ENCODE results near the gene PPRC1.

PPRC1 gene

GRCh38 chr10:102132563-102133372, at the start of gene PPRC1:
TSS of gene PPRC1 (plus strand) at chr10:102133040. CDS start at chr10:102133069, 29 bp downstream.
- DNase-seq = peak; percentile 99

- DNase-seq = no peak
Measured at GRCh38 chr10:102083541-102083940, 49.3 kb upstream of the PPRC1 start.

- DNase-seq = no peak
Measured at GRCh38 chr10:102085336-102085735, 47.5 kb upstream of the PPRC1 start.

- DNase-seq = no peak
Measured at GRCh38 chr10:102086196-102086595, 46.6 kb upstream of the PPRC1 start.

GRCh38 chr10:102090772-102091171, 42.1 kb upstream of the PPRC1 start:
- DNase-seq = no peak

- DNase-seq = no peak
Measured at GRCh38 chr10:102096449-102096848, 36.4 kb upstream of the PPRC1 start.

- DNase-seq = no peak
Measured at GRCh38 chr10:102101152-102101551, 31.7 kb upstream of the PPRC1 start.

- no peak for DNase-seq
Measured at GRCh38 chr10:102102421-102102820, 30.4 kb upstream of the PPRC1 start.

GRCh38 chr10:102106998-102107397, 25.8 kb upstream of the PPRC1 start:
- DNase-seq = no peak

- no peak for DNase-seq
Measured at GRCh38 chr10:102109166-102110116, 23.4 kb upstream of the PPRC1 start.

- DNase-seq = no peak
Measured at GRCh38 chr10:102111276-102111675, 21.6 kb upstream of the PPRC1 start.

GRCh38 chr10:102112210-102112817, 20.5 kb upstream of the PPRC1 start:
- no peak for DNase-seq

- DNase-seq = no peak
Measured at GRCh38 chr10:102113261-102113955, 19.4 kb upstream of the PPRC1 start.

GRCh38 chr10:102113956-102114857, 18.6 kb upstream of the PPRC1 start:
- DNase-seq = no peak

GRCh38 chr10:102114861-102115618, 17.8 kb upstream of the PPRC1 start:
- peak; percentile 39 for DNase-seq

GRCh38 chr10:102115775-102116174, 17.1 kb upstream of the PPRC1 start:
- DNase-seq = no peak

- no peak for DNase-seq
Measured at GRCh38 chr10:102116656-102117055, 16.2 kb upstream of the PPRC1 start.

- peak; percentile 88 for DNase-seq
Measured at GRCh38 chr10:102117391-102118159, 15.3 kb upstream of the PPRC1 start.

- no peak for DNase-seq
Measured at GRCh38 chr10:102118867-102119266, 14.0 kb upstream of the PPRC1 start.
